Kidney epithelial cell (primary cell): ENCODE results near the gene ADGRA1. TPM values are rescaled to one million over a fixed set of nuclear protein-coding genes. Genes with fewer than 3 reads are reported as not detected.

Experiments
- DNase-seq: peaks from one replicate; pipeline ENCODE4 v3.0.0-alpha.2; 2010; ENCODE audit warnings: low read depth
- H3K27me3 ChIP-seq: 2 replicates; pipeline ENCODE4 v1.6.0; 2011; ENCODE audit warnings: low read length; ENCODE audit not compliant: control insufficient read depth, insufficient read depth
- H3K36me3 ChIP-seq: 2 replicates; pipeline ENCODE4 v1.5.1; 2011; ENCODE audit warnings: low read length; ENCODE audit not compliant: control insufficient read depth, insufficient read depth
- H3K4me3 ChIP-seq: 2 replicates; pipeline ENCODE4 v1.5.1; 2011; ENCODE audit warnings: low read depth, mild to moderate bottlenecking, control low read depth, low read length
- total RNA-seq: library from RNA; depleted of rRNA; stranded (reverse); fragments of >200 nt; gene quantifications from 2 replicates; pipeline ENCODE4 v1.2.3, GENCODE V29; 2015
- TF ChIP-seq, protein P1 (sequence below): IDR thresholded peaks from 2 replicates; pipeline ENCODE4 v1.5.1; 2011; ENCODE audit warnings: mild to moderate bottlenecking, moderate library complexity, low read length, control low read depth, inconsistent platforms; ENCODE audit not compliant: insufficient read depth, poor library complexity, severe bottlenecking

ADGRA1 gene
- total RNA-seq, 1 donor from 2014 or later = not detected

DNA sequence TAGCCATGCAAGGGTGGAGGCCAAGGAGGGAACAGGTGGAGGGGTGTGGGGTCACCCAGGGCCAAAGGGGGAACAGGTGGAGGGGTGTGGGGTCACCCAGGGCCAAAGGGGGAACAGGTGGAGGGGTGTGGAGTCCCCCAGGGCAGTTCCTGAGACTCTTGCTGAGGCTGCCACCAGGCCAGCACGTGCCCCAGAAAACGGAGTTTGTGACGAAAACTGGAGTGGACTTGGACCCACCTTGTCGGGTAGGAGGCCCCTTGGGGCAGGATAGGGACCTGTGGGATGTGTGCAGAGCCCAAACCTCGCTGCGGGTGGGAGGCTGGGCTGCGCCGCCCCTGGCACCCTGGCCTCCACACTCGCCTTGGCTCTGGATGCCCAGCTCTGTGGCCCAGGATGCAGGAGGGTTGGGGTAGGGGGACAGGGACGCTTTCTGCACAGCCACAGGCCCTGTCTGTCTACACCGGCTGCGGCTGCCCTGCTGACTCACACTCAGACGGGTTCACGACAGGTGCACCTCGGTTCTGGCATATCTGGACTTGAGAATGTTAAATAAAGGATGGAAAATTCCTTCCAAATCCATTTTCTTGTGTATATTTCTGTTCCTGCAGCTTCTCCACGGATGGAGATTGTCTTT, 562 bp upstream of the ADGRA1 start:
- Histone ChIP-seq H3K4me3 (no peak overlapping the region), H3K36me3 (no peaks in the 10 kb centered on the region), H3K27me3 (peaks cover 44% of the 10 kb centered on the region)
- TF ChIP-seq, protein P1, sequence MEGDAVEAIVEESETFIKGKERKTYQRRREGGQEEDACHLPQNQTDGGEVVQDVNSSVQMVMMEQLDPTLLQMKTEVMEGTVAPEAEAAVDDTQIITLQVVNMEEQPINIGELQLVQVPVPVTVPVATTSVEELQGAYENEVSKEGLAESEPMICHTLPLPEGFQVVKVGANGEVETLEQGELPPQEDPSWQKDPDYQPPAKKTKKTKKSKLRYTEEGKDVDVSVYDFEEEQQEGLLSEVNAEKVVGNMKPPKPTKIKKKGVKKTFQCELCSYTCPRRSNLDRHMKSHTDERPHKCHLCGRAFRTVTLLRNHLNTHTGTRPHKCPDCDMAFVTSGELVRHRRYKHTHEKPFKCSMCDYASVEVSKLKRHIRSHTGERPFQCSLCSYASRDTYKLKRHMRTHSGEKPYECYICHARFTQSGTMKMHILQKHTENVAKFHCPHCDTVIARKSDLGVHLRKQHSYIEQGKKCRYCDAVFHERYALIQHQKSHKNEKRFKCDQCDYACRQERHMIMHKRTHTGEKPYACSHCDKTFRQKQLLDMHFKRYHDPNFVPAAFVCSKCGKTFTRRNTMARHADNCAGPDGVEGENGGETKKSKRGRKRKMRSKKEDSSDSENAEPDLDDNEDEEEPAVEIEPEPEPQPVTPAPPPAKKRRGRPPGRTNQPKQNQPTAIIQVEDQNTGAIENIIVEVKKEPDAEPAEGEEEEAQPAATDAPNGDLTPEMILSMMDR = no peak
- no peak for DNase-seq

DNA sequence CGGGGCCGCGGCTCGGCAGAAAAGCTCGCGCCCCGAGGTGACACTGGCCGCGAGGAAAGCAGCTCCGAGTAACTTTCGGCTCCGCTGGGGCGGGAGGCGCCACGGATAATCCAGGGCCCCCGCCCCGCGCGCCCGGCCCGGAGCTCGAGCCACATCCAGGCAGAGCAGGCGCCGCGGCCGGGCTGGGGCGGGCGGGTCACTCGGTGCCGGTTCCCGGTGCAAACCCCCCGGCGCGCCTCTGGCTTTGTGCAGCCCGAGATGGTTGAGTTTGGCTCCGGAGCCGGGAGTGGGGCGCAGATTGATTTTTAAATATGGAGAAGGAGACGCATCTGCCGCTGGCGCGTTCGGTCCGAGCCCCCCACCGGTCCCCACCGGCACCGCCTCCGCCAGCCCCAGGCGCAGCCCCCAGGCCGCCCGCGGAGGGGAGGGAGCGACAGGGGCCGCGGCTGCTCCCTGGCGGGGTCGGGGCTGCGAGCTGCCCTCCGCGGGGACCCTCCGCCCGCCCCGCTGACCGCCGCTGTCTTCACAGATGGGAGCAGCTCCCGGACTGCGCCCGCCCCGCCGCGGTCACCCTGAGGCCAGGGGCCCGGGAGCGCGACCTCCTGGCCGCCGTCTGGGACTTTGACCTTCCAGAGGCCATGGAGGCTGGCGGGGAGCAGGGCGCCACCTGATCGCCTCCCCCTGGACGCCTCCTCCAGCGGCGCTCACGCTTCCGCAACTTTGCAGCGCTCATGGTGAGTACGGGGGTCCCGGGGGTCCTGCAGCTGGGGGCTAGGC, 643 bp downstream of the ADGRA1 start:
- peaks cover 48% of the 10 kb centered on the region for H3K27me3 ChIP-seq
- H3K4me3 ChIP-seq = no peak overlapping the region

DNA sequence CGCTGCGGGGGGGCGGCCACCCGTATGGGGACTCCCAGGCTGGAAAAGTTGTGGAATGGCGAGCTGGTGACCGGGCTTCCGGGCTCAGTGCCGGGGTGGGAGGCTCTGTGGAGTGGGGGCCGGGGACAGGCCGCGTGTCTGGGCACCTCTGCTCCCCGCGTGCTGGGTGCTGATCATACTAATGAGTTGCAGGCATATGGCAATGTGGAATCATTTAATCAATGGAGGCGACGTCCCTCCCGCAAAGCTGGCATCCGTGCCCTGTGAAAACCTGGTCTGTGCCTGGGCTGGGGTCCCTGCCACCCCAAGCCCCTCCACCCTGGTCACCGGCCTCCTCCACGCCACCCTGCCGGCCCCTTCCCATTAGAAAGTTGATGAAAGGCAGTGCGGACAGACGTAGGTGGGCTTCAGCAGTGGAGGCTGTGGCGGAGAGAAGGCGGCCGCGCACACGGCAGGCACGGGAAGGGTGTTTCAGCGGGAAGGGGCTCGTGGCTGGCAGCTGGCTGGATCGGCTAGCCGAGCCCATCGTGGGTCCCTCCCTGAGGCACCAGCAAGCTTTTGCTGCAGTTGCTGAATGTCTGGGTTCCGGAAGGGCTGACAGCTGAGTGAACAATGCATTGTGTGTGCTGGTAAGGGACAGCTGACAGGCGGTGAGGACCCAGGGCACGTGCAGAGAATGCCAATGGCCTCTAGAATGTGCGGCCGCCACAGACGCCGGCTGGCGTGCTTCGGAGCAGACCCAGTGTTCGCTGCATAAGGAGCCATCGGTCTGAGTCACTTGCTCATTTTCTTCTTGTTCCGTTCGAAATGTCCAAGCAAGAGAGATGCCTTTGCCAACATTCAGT, 1.5 kb downstream of the ADGRA1 start:
- Histone ChIP-seq H3K4me3 (no peak overlapping the region), H3K36me3 (no peaks in the 10 kb centered on the region), H3K27me3 (peaks cover 48% of the 10 kb centered on the region)
- TF ChIP-seq, protein P1 = no peak
- no peak for DNase-seq

More for the DNA sequence above, 643 bp downstream of the ADGRA1 start:
- H3K36me3 ChIP-seq = no peaks in the 10 kb centered on the region
- TF ChIP-seq, protein P1 = no peak
- DNase-seq = no peak

DNA sequence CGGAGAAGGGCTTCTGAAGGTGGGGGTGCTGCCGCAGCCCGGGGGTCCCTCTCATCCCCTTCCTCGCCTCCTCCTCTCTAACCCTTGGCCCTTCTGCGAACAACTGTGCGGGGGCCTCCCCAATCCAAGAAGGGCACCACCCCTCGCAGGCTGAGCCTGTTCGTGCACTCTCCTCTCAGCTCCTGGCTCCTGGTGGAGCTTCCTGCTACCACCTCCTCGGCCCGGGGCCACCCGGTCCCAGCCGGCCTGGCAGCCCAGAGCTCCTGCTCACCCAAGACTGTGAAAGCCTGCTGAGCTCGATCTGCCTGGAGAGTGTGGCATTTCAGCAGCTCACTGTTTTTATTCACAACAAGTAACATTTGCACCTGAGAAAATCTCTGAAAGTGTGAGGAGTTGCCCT, 2.4 kb downstream of the ADGRA1 start:
- Histone ChIP-seq H3K27me3 (peaks cover 48% of the 10 kb centered on the region), H3K4me3 (no peak overlapping the region), H3K36me3 (no peaks in the 10 kb centered on the region)
- DNase-seq = no peak
- TF ChIP-seq, protein P1 = no peak

DNA sequence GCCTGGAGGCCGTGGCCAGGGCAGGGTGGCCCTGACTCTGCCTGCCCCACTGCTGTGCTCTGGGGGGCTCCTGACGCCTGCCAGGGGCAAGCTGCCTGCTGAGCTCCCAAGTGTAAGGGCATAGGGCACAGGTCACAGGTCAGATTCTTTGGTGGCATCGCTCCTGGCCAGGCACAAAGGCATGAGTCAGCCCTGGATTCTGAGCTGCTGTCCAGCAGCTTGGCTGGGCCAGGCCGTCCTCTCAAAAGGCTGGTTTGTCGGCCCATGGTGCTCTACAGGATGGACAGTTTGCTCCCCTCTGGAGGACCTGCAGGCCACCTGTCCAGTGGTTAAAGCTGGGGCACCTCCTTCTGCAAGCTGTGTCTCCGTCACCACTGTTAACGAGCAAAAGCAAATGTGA, 2.9 kb downstream of the ADGRA1 start:
- no peak for DNase-seq
- Histone ChIP-seq H3K4me3 (no peak overlapping the region), H3K27me3 (peaks cover 51% of the 10 kb centered on the region), H3K36me3 (no peaks in the 10 kb centered on the region)
- TF ChIP-seq, protein P1 = no peak
